ENCODE measurements around the gene SORBS1. TPM values are rescaled to one million over a fixed set of nuclear protein-coding genes. Genes with fewer than 3 reads are reported as not detected.

The SORBS1 gene
- total and polyA plus RNA-seq, 4 donors: 33.2 to 71.3 (median 44.1) TPM

- H3K36me3 ChIP-seq (ENCODE audit: control insufficient read depth in 4 of 4, insufficient read depth in 3 of 4, low read depth in 1 of 4, low read length in 3 of 4): peaks cover 6 to 24% (median 15%) of the 10 kb centered on the region in 4 donors
- no peak for DNase-seq (ENCODE audit: low spot score)
Measured at GRCh38 chr10:95333997-95334804, 227.0 kb downstream of the SORBS1 start.

GRCh38 chr10:95332666-95333249 is 228.4 kb downstream of the SORBS1 start:
- Histone ChIP-seq H3K36me3 (ENCODE audit: control insufficient read depth in 4 of 4, insufficient read depth in 3 of 4, low read depth in 1 of 4, low read length in 3 of 4) (peaks cover 1 to 13% (median 5%) of the 10 kb centered on the region in 4 donors), H3K27ac (ENCODE audit: low read depth in 1 of 2, low read length in 2 of 2) (peak overlapping the region in 1 of 2 donors; percentile 21), H3K4me1 (ENCODE audit: control insufficient read depth in 4 of 4, insufficient read depth in 4 of 4, low read length in 3 of 4) (peaks cover 0 to 18% (median 10%) of the 10 kb centered on the region in 4 donors), H3K9me3 (ENCODE audit: control insufficient read depth in 4 of 4, low read length in 3 of 4) (no peaks in the 10 kb centered on the region), H3K4me3 (ENCODE audit: low read depth in 1 of 3, low read length in 3 of 3) (no peak overlapping the region), H3K27me3 (ENCODE audit: control insufficient read depth in 4 of 4, insufficient read depth in 4 of 4, low read length in 3 of 4) (no peaks in the 10 kb centered on the region), H3K9ac (ENCODE audit: low read depth in 1 of 2, low read length in 2 of 2) (no peak overlapping the region)
- WGBS: 97% methylated on average over 4 of the region's 4 CpGs
- DNase-seq (ENCODE audit: low spot score): no peak
- TF ChIP-seq FOXA1 (IDR thresholded peaks at IDR 0.05): no peak
- no peak for TF ChIP-seq GABPA (IDR thresholded peaks at IDR 0.05 in 1 of 2, conservative IDR thresholded peaks at IDR 0.05 in 1 of 2)
- no peak for TF ChIP-seq YY1 (IDR thresholded peaks at IDR 0.05)
- TF ChIP-seq SP1 (IDR thresholded peaks at IDR 0.05): no peak
- no peak for TF ChIP-seq MAX (IDR thresholded peaks at IDR 0.05)
- TF ChIP-seq EGR1 (IDR thresholded peaks at IDR 0.05; ENCODE audit: low read depth in 2 of 2): no peak
- no peak for TF ChIP-seq TAF1 (conservative IDR thresholded peaks at IDR 0.05)
- no peak for TF ChIP-seq CTCF (IDR thresholded peaks at IDR 0.05; ENCODE audit: low read depth, low read length, missing input control)
- no peak for TF ChIP-seq ATF3 (IDR thresholded peaks at IDR 0.05)

More at GRCh38 chr10:95333997-95334804, 227.0 kb downstream of the SORBS1 start:
- no peak for TF ChIP-seq HNF4A (conservative IDR thresholded peaks at IDR 0.05)
- TF ChIP-seq RXRA (IDR thresholded peaks at IDR 0.05): no peak
- TF ChIP-seq JUND (IDR thresholded peaks at IDR 0.05): peak; percentile 79 to 86
- peak; percentile 77 for TF ChIP-seq NR2F2 (IDR thresholded peaks at IDR 0.05)
- peak; percentile 46 for TF ChIP-seq SP1 (IDR thresholded peaks at IDR 0.05)
- TF ChIP-seq REST (IDR thresholded peaks at IDR 0.05): no peak
- no peak for TF ChIP-seq EGR1 (IDR thresholded peaks at IDR 0.05; ENCODE audit: low read depth in 2 of 2)
- TF ChIP-seq CTCF (IDR thresholded peaks at IDR 0.05; ENCODE audit: low read depth, low read length, missing input control): no peak
- peak in 1 of 2 donors; percentile 15 for TF ChIP-seq GABPA (IDR thresholded peaks at IDR 0.05 in 1 of 2, conservative IDR thresholded peaks at IDR 0.05 in 1 of 2)
- peak in 1 of 2 donors; percentile 32 for TF ChIP-seq RAD21 (IDR thresholded peaks at IDR 0.05)
- Histone ChIP-seq H3K4me1 (ENCODE audit: control insufficient read depth in 4 of 4, insufficient read depth in 4 of 4, low read length in 3 of 4) (peaks cover 0 to 15% (median 10%) of the 10 kb centered on the region in 4 donors), H3K27ac (ENCODE audit: low read depth in 1 of 2, low read length in 2 of 2) (peak overlapping the region; percentile 76 to 82), H3K4me3 (ENCODE audit: low read depth in 1 of 3, low read length in 3 of 3) (no peak overlapping the region), H3K27me3 (ENCODE audit: control insufficient read depth in 4 of 4, insufficient read depth in 4 of 4, low read length in 3 of 4) (no peaks in the 10 kb centered on the region), H3K9ac (ENCODE audit: low read depth in 1 of 2, low read length in 2 of 2) (no peak overlapping the region), H3K9me3 (ENCODE audit: control insufficient read depth in 4 of 4, low read length in 3 of 4) (no peaks in the 10 kb centered on the region)
- WGBS: 65% methylated on average over 12 of the region's 12 CpGs

All from liver (tissue), 9 donors.